Measurements from ENCODE around the gene APBB1IP. TPM values are rescaled to one million over a fixed set of nuclear protein-coding genes. Genes with fewer than 3 reads are reported as not detected.
"Not testable (repeated sequence)": the region's sequence is repeated elsewhere in the genome, so short reads cannot be mapped to it uniquely, and the experiment has no call there.

Gene APBB1IP
- total and polyA plus RNA-seq, 11 donors = 0.81 to 19.6 (median 1.7) TPM

DNA sequence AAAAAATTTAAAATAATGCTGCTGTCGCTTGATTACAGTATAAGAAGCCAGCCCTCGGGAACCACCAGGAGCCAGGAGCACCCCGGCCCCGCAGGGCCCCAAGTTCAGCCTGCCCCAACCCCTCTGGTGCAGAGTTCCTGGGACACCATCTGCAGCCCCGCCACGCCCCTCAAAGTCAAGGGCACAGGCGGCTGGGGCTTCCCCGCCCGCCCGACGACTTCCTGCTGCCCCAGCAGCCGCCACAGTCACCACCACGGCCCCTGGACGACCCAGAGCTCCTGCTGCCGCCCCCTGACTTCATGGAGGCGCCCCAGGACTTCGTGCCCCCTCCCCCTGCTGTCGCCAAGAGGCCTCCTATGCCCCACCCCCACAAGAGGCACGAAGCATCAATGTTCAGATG, 155.8 kb downstream of the APBB1IP start:
- ATAC-seq (no peak), DNase-seq (no peak)
- Histone ChIP-seq H3K27ac (no peak overlapping the region), H3K27me3 (peaks cover 0 to 16% (median 0%) of the 10 kb centered on the region in 9 donors), H3K4me1 (no peaks in the 10 kb centered on the region), H3K9me3 (no peaks in the 10 kb centered on the region), H3K36me3 (no peaks in the 10 kb centered on the region), H3K4me3 (no peak overlapping the region)
- TF ChIP-seq CTCF (IDR thresholded peaks at IDR 0.05) = no peak
- TF ChIP-seq POLR2A (IDR thresholded peaks at IDR 0.05) = no peak
- 42 to 60% (median 44%) methylated on average over 15 to 19 of the region's 19 CpGs for WGBS, 4 donors
- intact Hi-C loops (cut with DNase I) = no loop called here

DNA sequence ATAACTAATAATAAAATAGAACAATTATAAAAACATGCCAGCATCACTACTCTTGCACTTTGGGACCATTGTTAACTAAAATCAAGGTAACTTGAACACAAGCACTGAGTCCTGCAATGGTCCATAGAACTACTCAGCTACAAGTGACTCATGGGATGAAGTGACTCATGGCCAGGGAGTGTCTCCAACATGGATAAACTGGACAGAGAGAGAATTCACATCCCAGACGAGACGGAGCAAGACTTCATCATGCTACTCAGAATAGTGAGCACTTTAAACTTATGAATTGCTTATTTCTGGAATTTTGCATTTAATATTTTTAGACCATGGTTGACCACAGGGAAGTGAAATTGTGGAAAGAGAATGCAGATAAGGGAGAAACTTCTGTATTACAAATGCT, 165.1 kb downstream of the APBB1IP start:
- ATAC-seq = peak in 2 of 4 donors; percentile 52 to 59
- not testable (repeated sequence) for H3K4me1 ChIP-seq, DNase-seq, H3K9me3 ChIP-seq, H3K36me3 ChIP-seq, H3K4me3 ChIP-seq, H3K27ac ChIP-seq
- 29 to 51% (median 47%) methylated on average over 2 of the region's 2 CpGs for WGBS, 4 donors
- intact Hi-C loops (cut with DNase I) = loop anchor here in 2 of 10 donors (10.0 kb wide), 1 partner anchor 282 kb away; no protein-coding TSS in a partner anchor
- H3K27me3 ChIP-seq = peaks cover 0 to 18% (median 0%) of the 10 kb centered on the region in 9 donors

- not testable (repeated sequence) for H3K9me3 ChIP-seq, ATAC-seq, H3K36me3 ChIP-seq, H3K4me3 ChIP-seq, H3K27me3 ChIP-seq, H3K4me1 ChIP-seq, DNase-seq, H3K27ac ChIP-seq
- intact Hi-C loops (cut with DNase I) = loop anchor here in 2 of 10 donors (10.0 kb wide), 1 partner anchor 280 kb away; no protein-coding TSS in a partner anchor
- 80 to 82% (median 82%) methylated on average over 13 of the region's 13 CpGs for WGBS, 4 donors
Measured at GRCh38 chr10:26604320-26605093, 166.4 kb downstream of the APBB1IP start.

DNA sequence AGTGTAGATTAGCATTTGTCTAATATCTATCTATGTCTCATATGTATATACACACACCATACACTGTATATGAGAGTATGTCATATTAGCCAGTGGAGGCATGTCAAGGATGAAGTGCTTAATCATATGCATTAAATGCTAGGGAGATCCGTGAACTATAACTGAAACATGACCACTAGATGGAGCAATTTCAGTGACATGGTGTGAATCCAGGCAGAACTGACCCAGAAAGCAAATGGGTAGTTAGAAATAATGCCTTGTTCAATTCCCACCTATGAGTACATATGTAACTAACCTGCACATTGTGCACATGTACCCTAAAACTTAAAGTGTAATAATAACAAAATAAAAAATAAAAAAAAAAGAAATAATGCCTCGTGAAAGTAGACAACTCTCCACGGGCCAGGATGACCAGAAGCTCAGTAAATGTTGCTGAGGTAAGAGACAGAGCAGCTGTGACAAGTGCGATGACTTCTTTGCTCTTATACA, 168.3 kb downstream of the APBB1IP start:
- intact Hi-C loops (cut with DNase I) = loop anchor here in 2 of 10 donors (10.0 kb wide), 1 partner anchor 278 kb away; no protein-coding TSS in a partner anchor
- H3K27ac ChIP-seq = peak overlapping the region in 1 of 12 donors; percentile 16
- not testable (repeated sequence) for DNase-seq, H3K27me3 ChIP-seq, H3K4me3 ChIP-seq, ATAC-seq, H3K4me1 ChIP-seq, H3K9me3 ChIP-seq, H3K36me3 ChIP-seq
- 53 to 57% (median 54%) methylated on average over 4 of the region's 4 CpGs for WGBS, 4 donors
- TF ChIP-seq CTCF (IDR thresholded peaks at IDR 0.05) = peak; percentile 17 to 56 (median 40)

DNA sequence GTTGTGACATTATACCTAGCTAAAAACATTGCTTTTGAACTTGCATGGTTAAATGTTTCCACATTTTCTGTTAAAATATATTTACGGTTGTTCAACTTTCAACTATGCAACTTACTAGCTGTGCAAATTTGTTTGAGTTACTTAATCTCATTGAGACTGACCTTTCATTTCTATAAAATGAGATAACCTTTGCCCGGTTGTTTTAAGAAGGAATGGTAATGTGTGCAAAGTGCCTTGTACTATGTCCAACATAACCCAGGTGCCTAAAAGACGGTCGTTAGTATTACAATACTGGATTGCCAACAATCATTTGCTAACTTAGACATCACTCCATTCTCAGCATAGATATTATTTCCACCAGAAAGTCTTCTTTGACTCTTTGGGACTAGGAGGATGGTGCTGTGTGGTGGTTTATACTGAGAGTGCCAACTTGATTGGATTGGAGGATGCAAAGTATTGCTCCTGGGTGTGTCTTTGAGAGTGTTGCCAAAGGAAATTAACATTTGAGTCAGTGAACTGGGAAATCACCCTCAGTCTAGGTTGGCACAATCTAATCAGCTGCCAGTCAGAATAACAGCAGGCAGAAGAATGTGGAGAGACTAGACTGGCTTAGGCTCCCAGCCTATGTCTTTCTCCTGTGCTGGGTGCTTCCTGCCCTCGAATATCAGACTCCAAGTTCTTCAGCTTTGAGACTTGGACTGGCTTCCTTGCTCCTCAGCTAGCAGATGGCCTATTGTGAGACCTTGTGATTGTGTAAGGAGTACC, 174.2 kb downstream of the APBB1IP start:
- 81 to 86% (median 82%) methylated on average over 5 of the region's 5 CpGs for WGBS, 4 donors
- H3K36me3 ChIP-seq = no peaks in the 10 kb centered on the region

More for the DNA sequence above, 174.2 kb downstream of the APBB1IP start:
- H3K4me1 ChIP-seq = no peaks in the 10 kb centered on the region
- H3K9me3 ChIP-seq = no peaks in the 10 kb centered on the region
- H3K4me3 ChIP-seq = no peak overlapping the region
- TF ChIP-seq POLR2A (IDR thresholded peaks at IDR 0.05) = no peak
- TF ChIP-seq CTCF (IDR thresholded peaks at IDR 0.05) = no peak
- intact Hi-C loops (cut with DNase I) = no loop called here
- DNase-seq = no peak
- no peak for ATAC-seq
- H3K27me3 ChIP-seq = peaks cover 0 to 4% (median 0%) of the 10 kb centered on the region in 9 donors
- H3K27ac ChIP-seq = no peak overlapping the region

Data from heart left ventricle (tissue), 16 donors.